PC-9 (cell line): ENCODE data around the gene SYPL2. TPM values are rescaled to one million over a fixed set of nuclear protein-coding genes. Genes with fewer than 3 reads are reported as not detected.

Experiments used
- BruUV-seq: library from RNA; stranded (reverse); fragments of 400-500 nt; replicated peaks from 2 replicates; lab custom pipeline; 2021; lab: Mats Ljungman, UMichigan
- CTCF ChIA-PET: fragments of 300-600 bp; sonication (Branson Sonifier 250); formaldehyde crosslinking; loops from one replicate; lab custom pipeline; 2022; ENCODE audit warnings: antibody characterized with exemption; lab: Charles Lee
- POLR2A ChIA-PET: fragments of 300-600 bp; sonication (Branson Sonifier 250); formaldehyde crosslinking; loops from one replicate; lab custom pipeline; 2022; ENCODE audit warnings: antibody characterized with exemption; ENCODE audit not compliant: unreplicated experiment; lab: Charles Lee
- DNase-seq, 2 experiments: peaks; one replicate each; pipeline versions ENCODE4 v3.0.0 to v3.0.0-alpha.2; 2015 to 2022; ENCODE audit warnings: mixed read lengths in 1 of 2
- H2AFZ ChIP-seq: fragments of 200-600 bp; sonication (generic); 2 replicates; pipeline ENCODE4 v1.8.1; 2017; ENCODE audit warnings: antibody characterized with exemption
- H3F3A ChIP-seq: fragments of 200-600 bp; sonication (generic); 2 replicates; pipeline ENCODE4 v1.8.1; 2017; ENCODE audit warnings: antibody characterized with exemption, mild to moderate bottlenecking, low read depth; ENCODE audit not compliant: insufficient read depth
- H3K27ac ChIP-seq: fragments of 200-600 bp; sonication (generic); 2 replicates; pipeline ENCODE4 v1.6.1; 2016; ENCODE audit warnings: mixed run types
- H3K27me3 ChIP-seq: fragments of 200-600 bp; sonication (generic); 2 replicates; pipeline ENCODE4 v1.6.1; 2016; ENCODE audit warnings: low read depth, mixed run types; ENCODE audit not compliant: insufficient read depth
- H3K36me3 ChIP-seq: fragments of 200-600 bp; sonication (generic); 2 replicates; pipeline ENCODE4 v1.6.1; 2016; ENCODE audit warnings: low read depth, mixed run types
- H3K4me1 ChIP-seq: fragments of 200-600 bp; sonication (generic); replicated peaks from 2 replicates; pipeline ENCODE4 v1.6.1; 2016; ENCODE audit warnings: mixed run types; ENCODE audit not compliant: insufficient read depth
- H3K4me2 ChIP-seq: fragments of 200-600 bp; sonication (generic); 2 replicates; pipeline ENCODE4 v1.6.1; 2017; ENCODE audit warnings: mixed run types
- H3K4me3 ChIP-seq: fragments of 200-600 bp; sonication (generic); 2 replicates; pipeline ENCODE4 v1.6.1; 2016; ENCODE audit warnings: mixed run types
- H3K79me2 ChIP-seq: fragments of 200-600 bp; sonication (generic); 2 replicates; pipeline ENCODE4 v1.6.1; 2017; ENCODE audit warnings: low read depth, mixed run types
- H3K9me2 ChIP-seq: fragments of 200-600 bp; sonication (generic); 2 replicates; pipeline ENCODE4 v1.8.1; 2017; ENCODE audit warnings: mild to moderate bottlenecking; ENCODE audit not compliant: insufficient read depth
- H3K9me3 ChIP-seq: fragments of 200-600 bp; sonication (generic); 2 replicates; pipeline ENCODE4 v1.8.1; 2016; ENCODE audit warnings: low read depth; ENCODE audit not compliant: insufficient read depth
- H4K20me1 ChIP-seq: fragments of 200-600 bp; sonication (generic); 2 replicates; pipeline ENCODE4 v1.8.1; 2017; ENCODE audit not compliant: insufficient read depth
- CTCF ChIP-seq: fragments of 200-600 bp; sonication (generic); conservative IDR thresholded peaks from 2 replicates; pipeline ENCODE4 v1.6.1; 2017; ENCODE audit warnings: mixed run types, antibody characterized with exemption, mild to moderate bottlenecking, moderate library complexity
- EZH2 ChIP-seq: fragments of 200-600 bp; sonication (generic); IDR thresholded peaks from 2 replicates; pipeline ENCODE4 v1.8.0; 2017; ENCODE audit warnings: antibody characterized with exemption, low read depth
- intact Hi-C: fragments of 100-400 bp; cut with micrococcal nuclease; formaldehyde crosslinking; loops from one replicate; pipeline ENCODE4 v1.10.0; 2022; ENCODE audit not compliant: unreplicated experiment
- total RNA-seq: library from RNA; stranded (reverse); gene quantifications from 2 replicates; pipeline ENCODE4 v1.2.3, GENCODE V29; 2021

The SYPL2 gene
- total RNA-seq, 1 experiment from 2014 or later = 0.09 TPM

DNA sequence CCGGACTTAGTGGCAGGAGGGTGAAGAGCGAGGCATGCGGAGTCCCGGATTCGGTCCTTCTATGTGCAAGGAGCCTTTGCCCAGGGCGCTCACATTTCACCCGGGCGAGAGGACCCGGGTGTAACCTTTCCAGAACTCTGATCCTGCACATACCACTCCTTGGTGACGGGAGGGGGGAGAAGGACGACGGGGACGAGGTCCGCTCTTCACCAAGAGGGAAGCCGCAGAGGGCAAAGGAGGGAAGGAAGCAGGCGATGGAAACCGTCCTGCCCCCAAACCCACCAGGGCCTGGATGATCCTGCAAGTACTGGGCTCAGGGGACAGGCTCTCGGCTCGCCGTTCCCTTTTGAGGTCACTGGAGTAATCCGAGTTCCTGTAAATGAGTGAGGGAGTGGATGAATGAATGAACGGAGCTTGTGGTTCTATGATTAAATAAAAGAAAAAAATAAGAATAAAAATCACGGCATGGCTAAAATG lies 993 bp downstream of the SYPL2 start:
- no TSS peak for BruUV-seq
- Histone ChIP-seq H3K4me2 (no peak overlapping the region), H3K27me3 (peaks cover 93% of the 10 kb centered on the region), H4K20me1 (no peaks in the 10 kb centered on the region), H3F3A (no peaks in the 10 kb centered on the region), H3K4me3 (no peak overlapping the region), H3K79me2 (no peaks in the 10 kb centered on the region), H3K9me2 (no peaks in the 10 kb centered on the region), H3K36me3 (no peaks in the 10 kb centered on the region), H3K27ac (no peak overlapping the region), H3K9me3 (no peaks in the 10 kb centered on the region), H3K4me1 (no peaks in the 10 kb centered on the region), H2AFZ (no peak overlapping the region)
- TF ChIP-seq CTCF = no peak
- no peak for TF ChIP-seq EZH2
- ChIA-PET CTCF (interaction anchor here (0.6 kb wide), 1 partner anchor 205 kb away, joined by 5 read pairs; no protein-coding TSS in a partner anchor), POLR2A (no interaction called here)
- DNase-seq = no peak
- intact Hi-C loops = no loop called here

- Histone ChIP-seq H3K36me3 (no peaks in the 10 kb centered on the region), H3K27me3 (peaks cover 93% of the 10 kb centered on the region), H3K27ac (no peak overlapping the region), H3K79me2 (no peaks in the 10 kb centered on the region), H3K4me1 (no peaks in the 10 kb centered on the region), H3F3A (no peaks in the 10 kb centered on the region), H3K4me2 (no peak overlapping the region), H3K9me2 (no peaks in the 10 kb centered on the region), H2AFZ (no peak overlapping the region), H4K20me1 (no peaks in the 10 kb centered on the region), H3K4me3 (no peak overlapping the region), H3K9me3 (no peaks in the 10 kb centered on the region)
- ChIA-PET CTCF (no interaction called here), POLR2A (interaction anchor here (0.6 kb wide), 1 partner anchor 321 kb away, joined by 24 read pairs; no protein-coding TSS in a partner anchor)
- intact Hi-C loops = no loop called here
- BruUV-seq = no TSS peak
- no peak for DNase-seq
- TF ChIP-seq EZH2 = no peak
- no peak for TF ChIP-seq CTCF
These were observed 1.7 kb downstream of the SYPL2 start for GRCh38 chr1:109468061-109468460.

DNA sequence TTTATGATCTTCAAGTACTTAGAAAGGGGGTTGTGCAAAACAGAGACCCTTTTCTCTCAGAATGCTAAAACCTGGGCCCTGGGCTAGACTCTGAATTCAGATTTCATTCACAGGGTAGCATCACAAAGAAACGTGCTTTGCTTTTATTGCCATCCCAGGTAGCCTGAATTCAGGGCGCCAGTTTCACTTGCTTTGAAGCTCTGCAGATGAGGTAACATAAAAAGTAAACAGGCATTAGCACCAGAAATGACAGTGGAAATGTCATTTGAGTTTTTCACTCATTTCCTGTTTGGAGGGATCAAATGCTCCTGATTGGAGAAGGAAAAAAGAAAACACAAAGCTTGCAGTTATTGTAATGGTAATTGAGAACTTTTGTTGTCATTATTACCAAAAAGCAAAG lies 2.6 kb downstream of the SYPL2 start:
- H3K4me1 ChIP-seq = no peaks in the 10 kb centered on the region
- BruUV-seq = no TSS peak
- no peak overlapping the region for H3K4me2 ChIP-seq
- TF ChIP-seq EZH2 = no peak
- TF ChIP-seq CTCF = no peak
- no peaks in the 10 kb centered on the region for H3K36me3 ChIP-seq
- ChIA-PET POLR2A (interaction anchor here (0.6 kb wide), 1 partner anchor 321 kb away, joined by 24 read pairs; no protein-coding TSS in a partner anchor), CTCF (no interaction called here)
- no peaks in the 10 kb centered on the region for H3K79me2 ChIP-seq
- H3K9me2 ChIP-seq = no peaks in the 10 kb centered on the region
- H3K4me3 ChIP-seq = no peak overlapping the region
- no peaks in the 10 kb centered on the region for H4K20me1 ChIP-seq
- H3K27ac ChIP-seq = no peak overlapping the region
- H3F3A ChIP-seq = no peaks in the 10 kb centered on the region
- intact Hi-C loops = no loop called here
- H2AFZ ChIP-seq = no peak overlapping the region
- no peaks in the 10 kb centered on the region for H3K9me3 ChIP-seq
- no peak for DNase-seq
- peaks cover 93% of the 10 kb centered on the region for H3K27me3 ChIP-seq
